Activated CD4-positive, alpha-beta T cell treated with anti-CD3 and anti-CD28 coated beads, Interleukin-2, Interleukin-4, amounts not matched to agents 100 ng/mL and 50 ng/mL, durations not matched to agents 16 hours and 8 hours (primary cell): ENCODE data around the gene KIF26B.

Experiments used
- DNase-seq: peaks from one replicate; pipeline ENCODE4 v3.0.0-alpha.2; 2020; ENCODE audit warnings: low spot score

Gene KIF26B

DNA sequence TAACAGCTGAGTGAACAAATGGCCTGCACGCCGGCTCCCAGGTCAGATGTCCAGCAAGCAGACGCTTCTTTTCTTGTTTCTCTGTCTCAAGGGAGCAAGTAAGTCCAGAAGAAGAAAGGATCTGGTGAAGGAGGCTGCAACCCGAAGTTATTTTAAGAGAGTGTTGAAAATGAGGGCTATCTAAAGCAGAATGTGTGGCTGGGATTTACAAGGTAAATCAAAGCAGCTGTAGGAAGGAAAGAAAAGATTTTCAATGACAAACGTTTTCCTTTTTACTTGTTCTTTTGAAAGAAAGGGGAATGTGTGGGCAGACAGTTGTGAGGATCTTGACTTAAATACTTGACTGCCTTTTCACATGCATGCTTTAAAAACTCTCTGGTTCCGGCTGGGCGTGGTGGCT, 311.5 kb downstream of the KIF26B start:
- no peak for DNase-seq

DNA sequence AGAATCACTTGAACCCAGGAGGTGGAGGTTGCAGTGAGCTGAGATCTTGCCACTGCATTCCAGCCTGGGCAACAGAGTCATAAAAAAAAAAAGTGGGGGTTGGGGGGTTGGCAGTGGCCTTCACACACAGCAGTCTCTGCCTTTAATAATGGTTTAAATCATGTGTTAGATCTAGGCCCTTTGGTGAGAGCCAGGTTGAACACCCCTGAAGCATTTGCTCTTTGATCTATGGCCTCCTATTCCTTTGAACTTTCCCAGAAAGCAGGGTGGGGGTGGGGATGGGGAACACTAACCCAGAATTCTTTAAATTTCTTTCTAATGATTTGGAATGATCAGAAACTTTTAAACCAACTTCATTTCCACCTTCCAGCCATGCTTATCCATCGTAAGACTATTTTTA, 313.0 kb downstream of the KIF26B start:
- no peak for DNase-seq

DNA sequence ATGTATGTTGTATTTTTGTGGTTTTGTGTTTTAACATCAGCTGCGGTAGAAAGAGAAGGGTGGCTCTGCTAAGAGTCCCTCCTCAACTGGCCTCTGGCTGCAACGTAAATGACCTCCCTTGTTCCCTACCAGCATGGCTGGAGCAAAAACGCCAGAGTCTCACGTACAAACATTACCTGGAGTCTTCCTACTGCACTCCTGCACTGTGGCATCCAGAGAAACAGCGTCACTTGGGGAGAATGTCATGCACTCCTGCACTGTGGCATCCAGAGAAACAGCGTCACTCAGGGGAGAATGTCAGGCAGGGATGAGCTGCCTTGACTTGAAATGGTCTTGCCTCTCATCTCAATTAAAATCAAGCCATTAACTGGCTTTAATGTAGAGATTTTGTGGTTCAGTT, 314.2 kb downstream of the KIF26B start:
- no peak for DNase-seq

DNA sequence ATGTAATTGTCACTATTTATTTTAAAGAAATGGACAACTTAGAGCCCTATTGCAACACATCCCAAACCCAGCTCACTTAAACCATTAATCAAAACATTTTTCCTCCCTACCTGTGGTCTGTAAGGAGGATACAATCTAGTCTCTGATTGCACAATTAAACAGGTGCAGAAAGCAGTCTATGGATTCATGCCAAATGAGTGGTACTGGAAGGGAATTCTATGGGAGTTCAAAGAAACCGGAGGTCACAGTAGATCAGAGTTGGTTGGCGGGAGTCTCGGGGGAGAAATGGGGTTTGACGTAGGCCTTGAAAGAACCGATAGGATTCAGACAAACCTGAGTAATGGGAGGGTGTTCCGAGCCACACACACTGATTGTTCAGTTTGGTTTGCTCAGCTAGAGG, 314.9 kb downstream of the KIF26B start:
- DNase-seq: no peak

DNA sequence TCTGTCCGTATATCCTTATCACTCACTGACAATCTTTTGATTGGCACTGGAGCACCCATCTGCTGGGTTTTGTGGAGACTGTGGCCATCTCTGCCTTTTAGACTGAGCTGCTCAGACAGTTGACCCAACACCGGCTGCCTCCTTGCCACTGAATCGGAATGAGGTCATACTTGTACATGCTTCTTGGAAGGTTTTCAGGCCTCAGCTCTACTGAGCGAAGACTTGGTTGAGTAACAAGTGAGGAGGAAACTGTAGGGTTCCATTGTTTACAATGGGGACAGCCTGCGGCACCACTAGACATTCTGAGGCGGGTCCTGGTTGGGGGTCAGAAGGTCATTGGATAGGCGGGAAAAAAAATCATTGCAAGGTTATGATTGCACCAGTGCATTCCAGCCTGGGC, 320.3 kb downstream of the KIF26B start:
- DNase-seq: no peak

DNA sequence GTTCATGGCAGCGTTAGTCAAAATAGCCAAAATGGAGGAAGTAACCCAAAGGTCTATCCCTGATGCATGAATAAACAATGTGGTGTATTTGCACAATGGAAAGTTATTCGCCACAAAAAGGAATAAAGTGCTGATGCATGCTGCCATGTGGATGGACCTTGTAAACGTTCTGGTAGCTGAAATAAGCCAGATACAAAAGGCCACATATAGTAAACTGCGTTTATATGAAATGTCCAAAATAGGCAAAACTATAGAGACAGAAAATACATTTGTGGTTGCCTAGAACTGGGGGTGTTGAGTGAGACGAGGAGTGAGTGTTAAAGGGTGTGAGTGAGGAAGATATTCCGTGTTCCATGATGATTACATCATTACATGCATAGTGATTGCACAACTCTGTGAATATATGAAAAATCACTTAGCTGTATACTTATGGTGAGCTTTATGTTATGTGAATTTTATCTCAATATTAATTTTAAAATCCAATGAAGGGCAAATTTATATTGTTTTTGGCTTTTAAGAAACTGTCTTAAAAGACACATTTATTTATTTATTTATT, 321.3 kb downstream of the KIF26B start:
- DNase-seq: no peak

GRCh38 chr1:245477941-245478340, 323.2 kb downstream of the KIF26B start:
- no peak for DNase-seq

DNA sequence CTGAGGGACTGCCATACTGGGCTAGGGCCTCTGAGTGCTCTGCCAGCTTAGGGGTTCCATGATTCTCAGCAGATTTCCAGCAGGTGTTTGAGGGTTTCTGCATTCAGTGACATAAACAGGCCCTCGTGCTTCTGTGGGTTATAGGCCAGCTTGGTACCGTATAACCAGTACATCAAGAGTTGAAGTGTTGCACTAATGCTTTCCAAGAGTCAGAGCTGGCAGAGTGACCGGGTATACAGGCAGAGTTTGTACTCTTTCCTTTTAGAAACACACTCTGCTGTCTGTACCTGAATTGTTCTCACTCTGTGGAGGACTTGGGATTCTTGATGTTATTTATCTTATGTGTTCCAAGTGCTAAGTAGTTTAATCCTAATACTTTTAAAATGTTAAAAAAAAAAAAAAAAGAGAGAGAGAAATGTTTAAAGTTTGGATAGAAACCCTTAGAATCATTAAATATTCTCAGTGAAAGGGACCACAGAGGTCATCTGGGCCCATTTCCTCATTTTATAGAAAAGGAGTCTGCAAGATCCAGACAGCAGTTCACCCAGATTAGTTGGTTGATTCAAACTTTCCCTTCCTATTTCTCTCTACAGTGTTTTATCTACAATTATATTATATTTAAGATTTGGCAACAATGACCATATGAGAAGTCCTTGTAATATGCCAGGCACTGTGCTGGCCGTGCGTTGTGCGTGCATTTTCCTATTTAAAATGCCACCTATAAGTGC, 325.8 kb downstream of the KIF26B start:
- DNase-seq: no peak

DNA sequence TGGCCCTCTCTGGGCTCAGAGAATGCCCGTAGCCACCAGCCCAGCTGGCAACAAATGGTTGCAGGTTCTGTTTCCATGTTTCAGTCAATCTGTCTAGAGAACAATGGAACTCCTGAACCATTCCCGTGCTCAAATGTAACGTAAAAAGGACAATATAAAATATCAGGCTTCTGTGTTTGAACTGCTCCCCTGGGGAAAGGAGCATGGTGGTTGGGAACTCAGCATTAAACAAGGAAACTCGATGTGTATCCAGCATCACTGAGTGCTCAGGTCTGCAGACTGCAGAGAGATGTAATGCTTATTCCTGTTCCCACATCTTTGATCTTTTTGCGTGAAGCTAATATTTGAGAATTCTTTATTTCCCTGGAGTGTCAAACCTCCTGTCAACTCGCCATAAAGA, 326.5 kb downstream of the KIF26B start:
- no peak for DNase-seq

DNA sequence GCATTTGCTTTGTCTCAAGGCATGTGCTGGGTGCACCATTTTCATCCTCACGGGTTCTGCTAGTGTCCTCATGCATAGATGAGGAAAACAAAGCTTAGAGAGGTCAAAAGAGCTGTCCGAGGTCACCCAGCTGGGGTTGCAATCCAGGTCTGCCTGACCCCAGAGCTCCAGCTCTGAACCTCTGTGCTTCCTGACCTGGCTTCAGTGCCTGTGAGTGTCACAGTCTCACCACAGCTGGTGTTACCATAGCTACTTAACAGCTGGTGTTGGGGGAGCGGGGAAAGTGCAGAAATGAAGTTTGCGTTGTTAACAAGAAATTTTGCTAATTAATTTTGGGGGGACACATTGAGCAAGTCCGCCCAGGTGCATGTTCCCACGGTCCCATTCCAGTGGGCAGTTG, 328.5 kb downstream of the KIF26B start:
- DNase-seq: no peak

DNA sequence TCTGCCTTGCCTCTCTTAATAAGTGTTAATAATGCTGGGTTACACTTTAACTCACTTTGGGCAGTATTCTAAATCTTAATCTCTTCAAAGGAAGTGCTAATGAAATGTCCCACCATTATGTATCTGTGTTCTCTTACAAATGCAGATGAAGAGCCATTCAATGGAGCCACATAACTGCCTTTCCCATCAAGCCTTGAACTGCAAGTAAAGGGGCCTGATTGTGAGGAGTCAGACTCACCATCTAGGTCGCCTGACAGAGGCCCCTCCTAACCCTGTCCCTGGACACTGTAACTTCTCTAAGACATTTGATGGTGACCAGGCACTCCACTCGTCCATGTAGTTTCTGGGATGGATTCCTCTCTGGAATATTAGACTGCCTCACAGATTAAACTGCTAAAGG, 329.4 kb downstream of the KIF26B start:
- DNase-seq: no peak

DNA sequence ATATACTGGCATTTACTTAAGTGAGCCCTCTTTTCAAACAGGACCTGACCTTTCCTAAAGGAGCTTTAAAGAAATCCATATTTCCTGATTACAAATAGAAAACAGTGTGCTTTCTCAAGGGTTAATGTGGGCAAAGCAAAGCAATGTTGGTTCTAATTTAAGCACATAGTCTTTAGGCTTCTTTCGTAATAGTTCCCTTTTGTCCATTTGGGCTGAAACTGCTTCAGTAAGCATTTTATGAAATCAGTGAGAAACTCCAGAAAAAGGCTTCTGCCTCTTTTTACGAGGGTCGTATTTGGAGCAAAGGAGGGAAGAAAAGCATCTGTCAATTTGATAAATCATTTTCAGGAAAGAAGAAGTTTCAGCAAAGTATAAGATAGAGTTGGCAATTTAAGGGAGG, 331.2 kb downstream of the KIF26B start:
- DNase-seq: no peak

- DNase-seq: no peak
Measured at GRCh38 chr1:245486775-245487470, 332.1 kb downstream of the KIF26B start.

- no peak for DNase-seq
Measured at GRCh38 chr1:245488346-245489129, 333.8 kb downstream of the KIF26B start.

- DNase-seq: no peak
Measured at GRCh38 chr1:245489838-245490237, 335.1 kb downstream of the KIF26B start.

DNA sequence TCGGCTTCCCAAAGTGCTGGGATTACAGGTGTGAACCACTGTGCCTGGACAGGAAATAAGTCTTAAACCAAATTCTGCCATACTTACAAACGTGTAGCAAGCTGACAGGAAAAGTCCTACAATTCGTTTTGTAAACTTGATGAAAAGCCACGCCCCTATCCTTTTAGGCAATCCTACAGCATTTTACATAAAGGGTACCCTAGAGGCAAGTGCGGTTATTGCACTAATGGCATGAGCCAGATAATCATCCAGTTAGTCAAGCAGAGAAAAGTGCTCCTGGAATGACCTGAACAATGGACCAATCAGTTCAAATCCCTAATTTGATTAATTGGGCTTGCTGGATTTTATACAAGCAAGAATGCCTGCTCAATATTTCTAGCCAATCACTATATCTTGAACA, 338.2 kb downstream of the KIF26B start:
- DNase-seq: no peak

DNA sequence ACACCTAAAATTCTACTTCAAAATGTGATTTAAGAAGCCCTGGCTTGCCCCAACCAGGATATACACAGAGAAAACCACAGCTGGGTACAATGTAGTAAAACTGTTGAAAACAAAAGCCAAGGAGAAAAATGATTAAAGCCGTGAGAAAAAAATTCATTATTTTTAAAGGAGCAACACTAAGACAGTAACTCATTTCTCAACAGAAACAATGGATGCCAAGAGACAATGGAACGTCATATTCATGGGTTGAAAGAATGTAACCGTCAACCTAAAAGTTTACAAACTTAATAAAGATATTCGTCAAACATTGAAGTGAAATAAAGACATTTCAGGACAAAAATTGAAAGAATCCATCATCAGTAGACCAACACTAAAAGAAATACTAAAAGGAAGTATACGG, 340.9 kb downstream of the KIF26B start:
- DNase-seq: no peak

DNA sequence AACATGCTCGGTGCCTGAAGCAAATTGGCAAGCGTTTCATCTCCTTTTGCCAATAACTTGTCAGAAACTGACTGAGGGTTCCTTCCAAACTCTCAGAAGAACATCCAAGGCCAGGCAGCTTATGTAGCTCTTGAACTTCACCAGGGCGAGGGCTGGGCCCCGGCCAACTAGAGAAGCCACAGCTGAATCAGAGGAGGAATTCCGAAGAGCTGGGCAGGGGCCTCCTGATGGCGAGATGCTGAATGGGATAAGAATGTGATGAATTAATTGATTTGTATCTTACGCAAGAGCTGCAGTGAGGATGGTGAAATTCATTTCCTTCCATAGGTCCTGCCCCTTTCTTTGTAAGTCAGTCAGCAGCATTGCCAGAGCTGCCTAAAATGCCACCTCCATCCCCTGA, 345.8 kb downstream of the KIF26B start:
- no peak for DNase-seq

GRCh38 chr1:245501633-245502032, 346.8 kb downstream of the KIF26B start:
- no peak for DNase-seq

GRCh38 chr1:245503548-245503947, 348.8 kb downstream of the KIF26B start:
- DNase-seq: no peak

DNA sequence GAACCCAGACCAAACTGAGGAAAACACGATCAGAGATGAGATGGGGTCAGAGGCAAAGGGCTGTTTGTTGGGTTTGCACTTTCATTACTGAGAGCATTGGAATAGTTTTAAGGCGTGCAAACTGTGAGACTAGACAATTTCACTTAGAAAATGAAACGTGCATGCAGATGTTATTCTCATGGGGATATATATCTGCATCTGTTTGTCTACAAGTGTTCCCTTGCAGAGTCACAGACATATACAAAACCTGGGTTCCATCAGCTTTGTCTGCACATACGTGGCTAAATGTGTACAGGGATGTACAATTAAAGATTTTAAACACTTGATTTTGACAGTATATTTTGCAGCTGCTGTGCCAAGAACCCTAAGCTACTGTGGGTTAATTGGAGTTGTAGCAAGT, 355.4 kb downstream of the KIF26B start:
- no peak for DNase-seq

GRCh38 chr1:245512181-245512888, 357.6 kb downstream of the KIF26B start:
- DNase-seq: no peak
